CD14-positive monocyte (primary cell): ENCODE measurements around the gene ACSF2. TPM values are rescaled to one million over a fixed set of nuclear protein-coding genes. Genes with fewer than 3 reads are reported as not detected.

Experiments
- DNase-seq, 3 donors: peaks; one replicate each; pipeline ENCODE4 v3.0.0-alpha.2; 2011 to 2022
- H2AFZ ChIP-seq: 2 replicates; pipeline ENCODE4 v1.6.0; 2012; ENCODE audit warnings: mild to moderate bottlenecking, low read depth, low read length, inconsistent platforms; ENCODE audit not compliant: insufficient read depth, poor library complexity, severe bottlenecking
- H3K27ac ChIP-seq, 2 donors: 1 replicate in 1 of 2; 2 replicates in 1 of 2; pipeline ENCODE4 v1.5.1; 2012 to 2013; ENCODE audit warnings: low read length in 2 of 2, control low read depth in 1 of 2, inconsistent platforms in 1 of 2, low read depth in 1 of 2, mild to moderate bottlenecking in 1 of 2
- H3K27me3 ChIP-seq, 2 donors: one replicate each; pipeline versions ENCODE4 v1.6.0 to v1.6.1; 2011 to 2013; ENCODE audit warnings: low read length in 2 of 2; ENCODE audit not compliant: control insufficient read depth in 2 of 2, insufficient read depth in 2 of 2
- H3K36me3 ChIP-seq, 2 donors: replicated peaks in 1 of 2; 1 replicate in 1 of 2; 2 replicates in 1 of 2; pipeline versions ENCODE4 v1.5.1 to v1.6.1; 2012 to 2013; ENCODE audit warnings: low read length in 2 of 2, control low read depth in 1 of 2, inconsistent platforms in 1 of 2, mild to moderate bottlenecking in 1 of 2; ENCODE audit not compliant: insufficient read depth in 2 of 2, control insufficient read depth in 1 of 2
- H3K4me1 ChIP-seq, 2 donors: 1 replicate in 1 of 2; 2 replicates in 1 of 2; pipeline versions ENCODE4 v1.5.1 to v1.6.1; 2012 to 2013; ENCODE audit warnings: low read length in 2 of 2, control low read depth in 1 of 2, inconsistent platforms in 1 of 2, mild to moderate bottlenecking in 1 of 2, moderate library complexity in 1 of 2; ENCODE audit not compliant: insufficient read depth in 2 of 2, control insufficient read depth in 1 of 2
- H3K4me2 ChIP-seq: replicated peaks from 2 replicates; pipeline ENCODE3; 2012; ENCODE audit warnings: low read length, moderate library complexity, mild to moderate bottlenecking; ENCODE audit not compliant: poor library complexity, severe bottlenecking; ENCODE audit errors: extremely low read depth
- H3K4me3 ChIP-seq, 3 experiments: fragments of 200-600 bp in 1 of 3; sonication (generic) in 1 of 3; replicated peaks in 1 of 3; 1 replicate in 2 of 3; 2 replicates in 1 of 3; pipeline ENCODE4 v1.5.1; 2011 to 2013; ENCODE audit warnings: low read length in 3 of 3, mild to moderate bottlenecking in 3 of 3, control low read depth in 2 of 3, low read depth in 2 of 3, inconsistent platforms in 1 of 3, moderate library complexity in 1 of 3
- H3K79me2 ChIP-seq: 2 replicates; pipeline ENCODE4 v1.6.0; 2012; ENCODE audit warnings: mild to moderate bottlenecking, control low read depth, inconsistent platforms, low read length, moderate library complexity; ENCODE audit not compliant: insufficient read depth
- H3K9ac ChIP-seq: 2 replicates; pipeline ENCODE4 v1.6.0; 2017; ENCODE audit warnings: low read length, mild to moderate bottlenecking; ENCODE audit not compliant: insufficient read depth, poor library complexity, severe bottlenecking
- H3K9me3 ChIP-seq, 2 donors: replicated peaks in 1 of 2; 1 replicate in 1 of 2; 2 replicates in 1 of 2; pipeline versions ENCODE4 v1.5.1 to v1.6.1; 2012 to 2013; ENCODE audit warnings: low read length in 2 of 2, control low read depth in 1 of 2; ENCODE audit not compliant: control insufficient read depth in 1 of 2, insufficient read depth in 1 of 2
- H4K20me1 ChIP-seq: 2 replicates; pipeline ENCODE4 v1.6.0; 2012; ENCODE audit warnings: mild to moderate bottlenecking, low read length, control low read depth, moderate library complexity; ENCODE audit not compliant: insufficient read depth
- H3K27ac Mint-ChIP-seq, 7 donors: one replicate each; pipeline ENCODE4 v1.8.0; 2020; ENCODE audit warnings: mild to moderate bottlenecking in 7 of 7, mixed read lengths in 7 of 7, moderate library complexity in 6 of 7, inconsistent platforms in 2 of 7
- H3K27me3 Mint-ChIP-seq, 3 donors: one replicate each; pipeline ENCODE4 v1.8.0; 2021 to 2022; ENCODE audit warnings: low read depth in 3 of 3, mild to moderate bottlenecking in 3 of 3, mixed read lengths in 3 of 3, moderate library complexity in 3 of 3, inconsistent platforms in 1 of 3
- H3K36me3 Mint-ChIP-seq, 2 donors: one replicate each; pipeline ENCODE4 v1.8.0; 2020; ENCODE audit warnings: mixed read lengths in 2 of 2, inconsistent platforms in 1 of 2, mild to moderate bottlenecking in 1 of 2
- H3K4me1 Mint-ChIP-seq: one replicate; pipeline ENCODE4 v1.8.0; 2020; ENCODE audit warnings: mild to moderate bottlenecking, mixed read lengths
- H3K4me3 Mint-ChIP-seq, 2 donors: one replicate each; pipeline ENCODE4 v1.8.0; 2020; ENCODE audit warnings: mild to moderate bottlenecking in 2 of 2, mixed read lengths in 2 of 2, moderate library complexity in 1 of 2
- H3K9me3 Mint-ChIP-seq, 7 donors: one replicate each; pipeline ENCODE4 v1.8.0; 2020 to 2022; ENCODE audit warnings: mixed read lengths in 7 of 7, mild to moderate bottlenecking in 6 of 7, moderate library complexity in 6 of 7, inconsistent platforms in 2 of 7
- WGBS: methylation state at CpG from one replicate; pipeline ENCODE4 v1.1.5; 2013; ENCODE audit warnings: missing lambda C conversion rate; ENCODE audit not compliant: insufficient coverage; 5-methylcytosine and 5-hydroxymethylcytosine counted together
- intact Hi-C, 2 donors: fragments of 100-400 bp; cut with micrococcal nuclease; formaldehyde crosslinking; loops; one replicate each; pipeline versions ENCODE4 v1.15.0 to v1.15.1; 2023
- polyA plus RNA-seq, 3 donors: library from polyadenylated mRNA; depleted of rRNA in 1 of 3; unstranded in 2 of 3; stranded (reverse) in 1 of 3; fragments of 300-500 nt in 2 of 3; fragments of >200 nt in 1 of 3; fragmentation: Illumina TruSeq in 2 of 3; gene quantifications; 1 replicate in 2 of 3; 2 replicates in 1 of 3; pipeline ENCODE4 v1.2.3, GENCODE V29; 2012 to 2021
- TF ChIP-seq, protein P1 (sequence below): fragments of 200-600 bp; IDR thresholded peaks from one replicate; pipeline ENCODE4 v1.8.0; 2022; ENCODE audit warnings: antibody characterized with exemption, mild to moderate bottlenecking

ACSF2 gene
- polyA plus RNA-seq, 3 donors, result 2.8 to 24.4 (median 5.5) TPM

DNA sequence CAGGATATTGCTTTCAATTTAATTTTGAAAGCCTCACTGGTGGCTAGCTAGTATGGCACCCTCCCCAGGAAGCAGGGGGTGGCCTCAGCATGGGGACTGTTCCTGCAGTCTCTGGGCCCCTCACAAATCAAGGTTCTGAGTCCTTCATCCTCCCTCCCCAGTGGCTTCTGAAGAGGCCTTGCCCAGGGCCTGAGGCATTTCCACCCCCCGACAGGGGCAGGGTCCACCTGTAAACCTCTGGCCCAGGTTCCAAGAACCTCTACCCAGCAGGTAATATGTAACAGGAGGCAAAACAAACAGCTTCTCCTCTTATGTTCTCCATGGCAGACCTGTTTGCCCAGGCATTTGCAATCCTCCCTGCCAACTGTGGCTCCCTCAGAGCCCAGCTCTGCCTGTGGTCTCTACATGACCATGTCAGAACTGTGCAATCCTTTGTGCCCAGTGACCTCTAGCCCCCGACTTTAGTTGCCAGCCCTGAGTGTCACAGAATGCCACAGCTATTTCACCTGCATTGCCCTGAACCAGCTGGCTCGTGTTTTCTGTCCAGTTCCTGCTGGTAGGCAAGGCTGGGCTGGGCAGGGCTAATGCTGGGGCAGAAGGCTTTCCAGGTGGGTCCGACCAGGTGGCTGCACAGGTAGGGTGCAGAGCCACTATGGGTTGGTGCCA, 14.3 kb downstream of the ACSF2 start:
- no peak overlapping the region for H3K27ac Mint-ChIP-seq
- Histone ChIP-seq H2AFZ (no peak overlapping the region), H3K79me2 (no peaks in the 10 kb centered on the region), H3K4me2 (no peak overlapping the region), H3K27ac (no peak overlapping the region), H3K27me3 (no peaks in the 10 kb centered on the region), H3K9me3 (no peaks in the 10 kb centered on the region), H3K4me1 (no peaks in the 10 kb centered on the region), H3K4me3 (no peak overlapping the region), H3K9ac (no peak overlapping the region), H4K20me1 (no peaks in the 10 kb centered on the region), H3K36me3 (no peaks in the 10 kb centered on the region)
- H3K4me3 Mint-ChIP-seq, result no peak overlapping the region
- peaks cover 0 to under 1% (median 0%) of the 10 kb centered on the region in 7 donors for H3K9me3 Mint-ChIP-seq
- no peaks in the 10 kb centered on the region for H3K4me1 Mint-ChIP-seq
- TF ChIP-seq, protein P1, sequence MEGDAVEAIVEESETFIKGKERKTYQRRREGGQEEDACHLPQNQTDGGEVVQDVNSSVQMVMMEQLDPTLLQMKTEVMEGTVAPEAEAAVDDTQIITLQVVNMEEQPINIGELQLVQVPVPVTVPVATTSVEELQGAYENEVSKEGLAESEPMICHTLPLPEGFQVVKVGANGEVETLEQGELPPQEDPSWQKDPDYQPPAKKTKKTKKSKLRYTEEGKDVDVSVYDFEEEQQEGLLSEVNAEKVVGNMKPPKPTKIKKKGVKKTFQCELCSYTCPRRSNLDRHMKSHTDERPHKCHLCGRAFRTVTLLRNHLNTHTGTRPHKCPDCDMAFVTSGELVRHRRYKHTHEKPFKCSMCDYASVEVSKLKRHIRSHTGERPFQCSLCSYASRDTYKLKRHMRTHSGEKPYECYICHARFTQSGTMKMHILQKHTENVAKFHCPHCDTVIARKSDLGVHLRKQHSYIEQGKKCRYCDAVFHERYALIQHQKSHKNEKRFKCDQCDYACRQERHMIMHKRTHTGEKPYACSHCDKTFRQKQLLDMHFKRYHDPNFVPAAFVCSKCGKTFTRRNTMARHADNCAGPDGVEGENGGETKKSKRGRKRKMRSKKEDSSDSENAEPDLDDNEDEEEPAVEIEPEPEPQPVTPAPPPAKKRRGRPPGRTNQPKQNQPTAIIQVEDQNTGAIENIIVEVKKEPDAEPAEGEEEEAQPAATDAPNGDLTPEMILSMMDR, result no peak
- peaks cover 4 to 5% of the 10 kb centered on the region in 2 donors for H3K36me3 Mint-ChIP-seq
- no peak for DNase-seq
- peaks cover 0 to 3% (median 1%) of the 10 kb centered on the region in 3 donors for H3K27me3 Mint-ChIP-seq
- 100% methylated on average over 3 of the region's 4 CpGs for WGBS
- intact Hi-C loops, result no loop called here

DNA sequence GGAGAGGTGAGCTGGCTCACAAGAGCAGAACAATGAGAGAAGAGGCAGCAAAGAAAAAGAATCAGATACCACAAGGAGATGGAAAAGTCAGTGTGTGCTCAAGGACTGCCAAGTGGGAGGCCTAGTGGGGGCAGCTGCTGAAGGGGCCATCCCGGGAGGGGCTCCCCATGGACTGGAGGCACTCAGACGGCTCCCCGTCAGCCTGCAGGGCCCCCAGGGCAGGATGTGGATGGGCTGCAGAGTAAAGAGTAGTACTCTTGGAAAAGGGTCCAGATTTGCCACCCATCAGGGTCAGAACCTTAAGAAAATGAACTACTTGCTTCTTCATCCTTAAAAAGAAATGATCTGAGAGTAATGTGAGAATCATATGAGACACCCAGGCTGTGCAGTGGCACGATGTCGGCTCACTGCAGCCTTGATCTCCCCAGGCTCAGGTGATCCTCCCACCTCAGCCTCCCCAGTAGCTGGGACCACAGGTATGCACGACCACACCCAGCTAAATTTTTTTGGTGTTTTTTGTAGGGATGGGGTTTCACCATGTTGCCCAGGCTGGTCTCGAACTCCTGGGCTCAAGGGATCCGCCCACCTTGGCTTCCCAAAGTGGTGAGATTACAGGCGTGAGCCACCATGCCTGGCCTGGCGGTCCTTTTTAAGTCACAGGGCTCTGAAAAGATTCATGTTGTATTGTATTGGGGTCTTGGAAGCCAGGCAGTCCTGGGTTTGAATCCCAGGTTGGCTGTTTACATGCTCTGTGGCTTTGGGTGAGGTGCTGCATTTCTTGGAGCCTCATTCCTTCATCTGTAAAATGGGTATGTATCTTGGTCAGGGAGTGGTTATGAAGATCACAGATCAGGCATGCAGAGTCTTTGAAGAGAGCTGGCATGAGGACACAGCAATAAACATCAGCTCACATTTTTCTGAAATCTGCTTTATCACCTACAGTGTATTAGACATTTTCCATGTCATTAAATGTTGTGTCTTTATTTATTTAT, 15.1 kb downstream of the ACSF2 start:
- H3K36me3 Mint-ChIP-seq, result peaks cover 5% of the 10 kb centered on the region in 2 donors
- H2AFZ ChIP-seq, result no peak overlapping the region
- TF ChIP-seq, protein P1, result no peak
- H3K4me3 Mint-ChIP-seq, result no peak overlapping the region
- H3K9me3 Mint-ChIP-seq, result peaks cover 0 to 1% (median 0%) of the 10 kb centered on the region in 7 donors
- H3K79me2 ChIP-seq, result no peaks in the 10 kb centered on the region
- peaks cover 3% of the 10 kb centered on the region for H4K20me1 ChIP-seq
- no peaks in the 10 kb centered on the region for H3K4me1 Mint-ChIP-seq
- no peak overlapping the region for H3K27ac ChIP-seq
- H3K9ac ChIP-seq, result no peak overlapping the region
- no peak for DNase-seq
- H3K9me3 ChIP-seq, result no peaks in the 10 kb centered on the region
- 100% methylated on average over 1 of the region's 10 CpGs for WGBS
- peaks cover 0 to 3% (median 2%) of the 10 kb centered on the region in 3 donors for H3K27me3 Mint-ChIP-seq
- intact Hi-C loops, result no loop called here
- H3K27me3 ChIP-seq, result no peaks in the 10 kb centered on the region
- no peak overlapping the region for H3K27ac Mint-ChIP-seq
- no peak overlapping the region for H3K4me2 ChIP-seq
- H3K4me3 ChIP-seq, result no peak overlapping the region
- no peaks in the 10 kb centered on the region for H3K4me1 ChIP-seq
- H3K36me3 ChIP-seq, result no peaks in the 10 kb centered on the region
